ENCODE results near the gene PKD1. TPM values are rescaled to one million over a fixed set of nuclear protein-coding genes. Genes with fewer than 3 reads are reported as not detected.

PKD1 gene
- total RNA-seq, 1 donor: 118 TPM

- no peak for TF ChIP-seq CTCF (IDR thresholded peaks at IDR 0.05; ENCODE audit: insufficient read depth, low read length)
- DNase-seq (ENCODE audit: low read depth): no peak
These were observed 52.7 kb downstream of the PKD1 start for GRCh38 chr16:2082983-2083364.

GRCh38 chr16:2082171-2082982 lies 53.3 kb downstream of the PKD1 start:
- H3K4me3 ChIP-seq (ENCODE audit: low read depth, low read length): no peak overlapping the region
- TF ChIP-seq CTCF (IDR thresholded peaks at IDR 0.05; ENCODE audit: insufficient read depth, low read length): no peak
- no peak for DNase-seq (ENCODE audit: low read depth)

More at GRCh38 chr16:2082983-2083364, 52.7 kb downstream of the PKD1 start:
- no peak overlapping the region for H3K4me3 ChIP-seq (ENCODE audit: low read depth, low read length)

- no peak for TF ChIP-seq CTCF (IDR thresholded peaks at IDR 0.05; ENCODE audit: insufficient read depth, low read length)
- no peak overlapping the region for H3K4me3 ChIP-seq (ENCODE audit: low read depth, low read length)
- no peak for DNase-seq (ENCODE audit: low read depth)
These were observed 54.3 kb downstream of the PKD1 start for GRCh38 chr16:2081201-2082084.

GRCh38 chr16:2079991-2080390 lies 55.7 kb downstream of the PKD1 start:
- no peak overlapping the region for H3K4me3 ChIP-seq (ENCODE audit: low read depth, low read length)
- DNase-seq (ENCODE audit: low read depth): no peak
- TF ChIP-seq CTCF (IDR thresholded peaks at IDR 0.05; ENCODE audit: insufficient read depth, low read length): no peak

- no peak for DNase-seq (ENCODE audit: low read depth)
- H3K4me3 ChIP-seq (ENCODE audit: low read depth, low read length): no peak overlapping the region
- no peak for TF ChIP-seq CTCF (IDR thresholded peaks at IDR 0.05; ENCODE audit: insufficient read depth, low read length)
These were observed 56.3 kb downstream of the PKD1 start for GRCh38 chr16:2079311-2079800.

- no peak overlapping the region for H3K4me3 ChIP-seq (ENCODE audit: low read depth, low read length)
- no peak for TF ChIP-seq CTCF (IDR thresholded peaks at IDR 0.05; ENCODE audit: insufficient read depth, low read length)
- no peak for DNase-seq (ENCODE audit: low read depth)
These were observed 57.0 kb downstream of the PKD1 start for GRCh38 chr16:2078691-2079090.
